HT-29 (cell line): ENCODE measurements around the gene STIM1. TPM values are rescaled to one million over a fixed set of nuclear protein-coding genes. Genes with fewer than 3 reads are reported as not detected.
"Not testable (repeated sequence)": the region's sequence is repeated elsewhere in the genome, so short reads cannot be mapped to it uniquely, and the experiment has no call there.

ENCODE experiments used
- DNase-seq: peaks from one replicate; pipeline ENCODE4 v3.0.0-alpha.2; 2015; ENCODE audit warnings: low spot score
- total RNA-seq: library from RNA; depleted of rRNA; stranded (reverse); fragments of >200 nt; shearing (Covaris generic); gene quantifications from 2 replicates; pipeline ENCODE4 v1.2.3, GENCODE V29; 2014

STIM1 gene
- total RNA-seq, 1 experiment from 2014 or later = 28.3 TPM

DNA sequence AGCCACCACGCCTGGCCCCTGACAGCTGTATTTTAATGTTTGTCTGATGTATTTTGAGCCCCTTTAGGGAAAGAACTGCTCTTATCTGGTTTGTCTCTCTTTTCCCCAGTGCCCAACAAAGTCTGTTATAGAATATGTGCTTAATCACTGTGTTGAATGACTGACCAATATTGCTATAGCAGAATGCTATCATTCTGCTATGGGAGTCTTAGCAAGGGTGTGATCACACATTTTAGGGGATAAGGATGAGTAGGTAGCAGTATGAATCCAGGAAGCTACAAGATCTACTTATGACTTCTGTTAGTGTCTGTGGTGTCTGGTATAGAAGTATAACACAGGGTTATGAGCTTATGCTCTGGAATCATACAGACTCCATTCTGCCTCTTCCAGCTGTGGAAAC, 121.6 kb downstream of the STIM1 start:
- DNase-seq = no peak

- no peak for DNase-seq
These were observed 125.7 kb downstream of the STIM1 start for GRCh38 chr11:3981084-3981633.

- DNase-seq = no peak
These were observed 127.0 kb downstream of the STIM1 start for GRCh38 chr11:3982431-3982830.

DNA sequence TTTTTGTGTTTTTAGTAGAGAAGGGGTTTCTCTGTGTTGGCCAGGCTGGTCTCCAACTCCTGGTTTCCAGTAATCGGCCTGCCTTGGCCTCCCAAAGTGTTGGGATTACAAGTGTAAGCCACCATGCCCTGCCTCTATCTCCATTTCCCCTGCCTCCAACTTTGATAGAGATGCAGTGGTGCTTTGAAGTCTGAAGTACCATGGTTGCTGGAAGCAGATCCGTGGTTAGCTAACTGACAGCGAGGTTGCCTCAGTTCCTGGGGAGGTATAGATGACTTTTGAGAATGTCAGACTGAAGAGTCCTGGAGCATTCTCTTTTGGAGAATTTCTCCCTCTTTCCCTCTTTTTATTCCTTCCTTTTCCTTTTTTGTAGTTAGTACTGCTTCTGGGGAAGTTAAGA, 127.6 kb downstream of the STIM1 start:
- DNase-seq = no peak

- no peak for DNase-seq
These were observed 129.4 kb downstream of the STIM1 start for GRCh38 chr11:3984896-3985295.

DNA sequence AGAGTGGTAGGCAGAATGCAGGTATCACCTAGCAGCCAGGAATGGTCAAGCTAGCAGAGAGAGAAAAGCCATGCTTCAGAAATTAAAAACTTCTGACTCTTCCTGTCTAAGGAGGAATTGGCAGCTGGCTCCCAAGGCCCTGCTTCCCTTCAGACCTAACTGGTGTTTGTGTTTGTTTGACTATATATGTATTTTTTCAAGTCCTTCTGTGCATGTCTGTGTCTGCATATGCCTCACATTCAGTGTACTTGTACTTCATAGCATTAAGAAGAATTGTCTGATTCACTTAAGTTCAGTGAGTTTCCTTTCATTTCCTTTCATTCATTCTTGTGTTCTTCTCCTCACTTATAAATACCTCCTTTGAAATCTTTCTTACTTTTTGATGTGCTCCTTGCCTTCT, 130.2 kb downstream of the STIM1 start:
- DNase-seq = no peak

GRCh38 chr11:3986301-3986700, 130.8 kb downstream of the STIM1 start:
- DNase-seq = no peak

GRCh38 chr11:3989276-3989920, 133.9 kb downstream of the STIM1 start:
- no peak for DNase-seq

- DNase-seq = no peak
These were observed 134.4 kb downstream of the STIM1 start for GRCh38 chr11:3989921-3990290.

- no peak for DNase-seq
These were observed 134.9 kb downstream of the STIM1 start for GRCh38 chr11:3990406-3990805.

GRCh38 chr11:3992964-3993363, 137.5 kb downstream of the STIM1 start:
- no peak for DNase-seq

- DNase-seq = peak; percentile 12
These were observed 138.7 kb downstream of the STIM1 start for GRCh38 chr11:3994030-3994640.

GRCh38 chr11:3995307-3995706, 139.8 kb downstream of the STIM1 start:
- DNase-seq = no peak

- no peak for DNase-seq
These were observed 140.6 kb downstream of the STIM1 start for GRCh38 chr11:3995949-3996554.

- no peak for DNase-seq
These were observed 141.2 kb downstream of the STIM1 start for GRCh38 chr11:3996651-3997050.

DNA sequence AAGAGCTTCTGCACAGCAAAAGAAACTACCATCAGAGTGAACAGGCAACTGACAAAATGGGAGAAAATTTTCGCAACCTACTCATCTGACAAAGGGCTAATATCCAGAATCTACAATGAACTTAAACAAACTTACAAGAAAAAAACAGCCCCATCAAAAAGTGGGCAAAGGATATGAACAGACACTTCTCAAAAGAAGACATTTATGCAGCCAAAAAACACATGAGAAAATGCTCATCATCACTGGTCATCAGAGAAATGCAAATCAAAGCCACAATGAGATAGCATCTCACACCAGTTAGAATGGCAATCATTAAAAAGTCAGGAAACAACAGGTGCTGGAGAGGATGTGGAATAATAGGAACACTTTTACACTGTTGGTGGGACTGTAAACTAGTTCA, 149.3 kb downstream of the STIM1 start:
- not testable (repeated sequence) for DNase-seq

GRCh38 chr11:4006946-4007680, 151.6 kb downstream of the STIM1 start:
- DNase-seq = no peak

DNA sequence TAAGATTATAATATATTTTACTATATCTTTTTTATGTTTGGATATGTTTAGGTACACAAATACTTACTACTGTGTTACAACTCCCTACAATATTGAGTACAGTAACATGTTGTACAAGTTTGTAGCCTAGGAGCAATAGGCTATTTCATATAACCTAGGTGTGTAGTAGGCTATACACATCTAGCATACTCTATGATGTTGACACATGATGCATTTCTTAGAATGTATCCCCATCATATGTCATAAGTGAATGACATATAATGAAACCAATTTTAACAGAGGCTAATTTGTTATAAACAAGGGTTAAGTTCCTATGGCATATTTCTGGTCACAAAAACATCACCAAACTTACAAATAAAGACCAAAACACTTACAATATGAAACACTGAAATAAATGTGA, 152.7 kb downstream of the STIM1 start:
- DNase-seq = no peak

DNA sequence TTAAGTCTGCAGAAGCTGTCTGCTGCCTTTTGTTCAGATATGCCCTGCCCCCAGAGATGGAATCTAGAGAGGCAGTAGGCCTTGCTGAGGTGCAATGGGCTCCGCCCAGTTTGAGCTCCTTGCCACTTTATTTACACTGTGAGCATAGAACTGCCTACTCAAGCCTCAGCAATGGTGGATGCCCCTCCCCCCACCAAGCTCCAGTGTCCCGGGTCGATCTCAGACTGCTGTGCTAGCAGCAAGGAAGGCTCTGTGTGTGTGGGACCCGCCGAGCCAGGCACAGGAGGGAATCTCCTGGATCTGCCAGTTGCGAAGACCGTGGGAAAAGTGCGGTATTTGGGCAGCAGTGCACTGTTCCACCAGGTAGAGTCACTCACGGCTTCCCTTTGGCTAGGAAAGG, 161.1 kb downstream of the STIM1 start:
- not testable (repeated sequence) for DNase-seq

DNA sequence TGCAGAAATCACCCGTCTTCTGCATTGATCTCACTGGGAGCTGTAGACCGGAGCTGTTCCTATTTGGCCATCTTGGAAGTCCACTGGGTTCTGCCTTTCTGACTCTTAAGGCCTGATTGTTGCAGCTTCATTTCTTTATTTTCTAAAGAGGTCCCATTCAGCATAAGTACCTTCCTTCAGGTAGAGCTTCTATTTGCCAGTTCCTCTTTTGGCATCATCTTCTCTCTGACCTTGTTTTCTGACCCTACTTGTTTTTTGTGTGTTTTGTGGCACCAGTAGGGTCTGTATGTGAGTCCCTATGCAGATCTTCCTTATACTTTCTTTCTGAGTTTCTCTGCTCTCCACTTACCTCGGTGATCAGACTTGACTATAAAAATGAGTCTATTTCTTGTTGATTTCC, 161.7 kb downstream of the STIM1 start:
- no peak for DNase-seq

DNA sequence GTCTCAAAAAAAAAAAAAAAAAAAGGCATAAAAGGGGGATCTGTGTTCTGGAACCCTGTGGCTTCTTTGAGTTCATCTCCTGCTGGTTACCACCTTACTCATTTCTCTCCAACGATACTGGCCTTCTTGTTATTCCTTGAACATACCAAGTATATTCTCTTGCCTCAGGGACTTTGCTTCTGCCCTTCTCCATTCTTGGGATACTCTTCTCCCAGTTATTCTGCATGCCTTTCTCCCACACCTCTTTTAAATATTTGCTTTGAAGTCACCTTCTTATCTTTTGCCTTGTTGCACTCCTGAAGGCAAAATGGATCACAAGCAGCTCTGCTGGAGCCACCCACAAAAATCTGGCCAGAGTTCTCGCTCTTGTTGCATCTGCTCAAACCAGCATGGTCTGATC, 163.2 kb downstream of the STIM1 start:
- DNase-seq = no peak

GRCh38 chr11:4019891-4020290, 164.4 kb downstream of the STIM1 start:
- DNase-seq = no peak
